ENCODE results near the gene ZBTB14. TPM values are rescaled to one million over a fixed set of nuclear protein-coding genes. Genes with fewer than 3 reads are reported as not detected.

The ZBTB14 gene
- polyA plus RNA-seq, 3 donors, result 20.8 to 22.8 (median 21.1) TPM

GRCh38 chr18:5295981-5296705 is 617 bp upstream of the ZBTB14 start:
- peak; percentile 97 for DNase-seq

DNA sequence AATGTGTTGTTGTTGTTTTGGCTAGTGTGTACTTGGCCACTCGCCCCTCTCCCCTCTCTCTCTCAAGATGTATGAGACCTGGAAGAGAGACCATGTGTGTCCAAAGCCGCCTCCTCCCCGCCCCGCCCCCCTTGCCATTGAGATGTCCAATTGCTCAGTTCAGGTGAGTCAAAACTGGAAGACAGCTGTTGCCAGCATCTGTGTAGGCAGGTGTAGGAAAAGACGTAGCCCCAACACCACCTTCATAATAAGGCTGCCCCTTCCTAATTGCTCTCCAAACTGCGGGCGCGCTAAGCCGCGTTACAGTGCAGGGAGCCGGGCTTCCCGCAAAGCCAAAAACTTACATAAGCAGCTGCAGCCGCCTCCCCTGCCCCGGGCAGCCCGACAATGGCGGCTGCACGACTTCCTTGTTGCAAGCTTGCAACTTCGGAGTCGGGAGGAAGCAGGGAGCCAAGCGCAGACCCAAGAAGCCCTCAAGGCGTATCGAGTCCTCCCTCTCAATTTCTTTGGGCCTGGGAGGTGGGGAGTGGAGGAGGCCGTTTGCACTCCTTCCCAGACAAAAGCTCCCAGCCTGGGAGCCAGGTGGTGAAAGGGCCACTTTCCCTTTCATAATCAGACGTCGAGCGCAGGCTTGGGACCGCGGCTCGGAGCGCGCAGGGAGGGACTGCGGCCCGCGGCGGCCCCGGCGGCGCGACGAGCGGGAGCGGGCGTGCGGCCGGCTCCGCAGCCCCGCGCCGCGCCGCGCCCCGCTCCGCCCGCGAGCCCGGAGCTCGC is 882 bp downstream of the ZBTB14 start:
- DNase-seq, result peak; percentile 70

DNA sequence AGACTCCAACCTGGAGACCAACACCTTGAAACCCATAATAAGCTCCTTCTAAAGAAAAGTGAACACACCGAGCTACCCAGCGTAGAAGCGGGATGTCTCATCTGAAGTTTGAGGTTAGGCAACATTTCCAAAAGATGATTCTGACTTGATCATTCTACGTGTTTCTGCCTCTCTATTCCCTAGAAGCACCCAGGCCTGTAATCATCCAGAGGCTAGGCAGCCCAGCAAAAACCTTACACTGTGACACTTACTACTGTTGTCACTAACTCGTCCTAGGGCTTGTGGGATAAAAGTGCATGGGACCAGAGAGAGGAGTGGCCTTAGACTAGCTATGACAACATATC is 1.4 kb downstream of the ZBTB14 start:
- DNase-seq, result no peak

- DNase-seq, result no peak
Observed at GRCh38 chr18:5288517-5288935, 7.0 kb downstream of the ZBTB14 start.

DNA sequence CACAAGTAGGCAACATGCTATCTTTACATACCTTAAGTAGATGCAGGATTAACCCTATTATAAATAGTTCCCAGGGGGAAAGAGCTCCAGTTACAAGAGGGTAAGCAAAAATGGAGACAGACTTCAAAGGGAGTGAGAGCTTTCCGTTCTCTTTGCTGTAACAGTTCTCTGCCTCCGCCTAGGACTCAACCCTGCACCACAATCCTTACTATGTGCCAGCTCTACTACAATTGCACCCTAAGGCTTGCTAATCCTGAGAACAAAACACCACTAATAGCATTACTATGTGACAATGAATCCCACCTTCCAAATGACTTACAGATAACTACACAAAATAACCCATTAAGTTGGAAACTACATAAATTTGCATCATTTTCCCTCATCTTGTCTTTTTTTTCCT is 7.7 kb downstream of the ZBTB14 start:
- DNase-seq, result no peak

DNA sequence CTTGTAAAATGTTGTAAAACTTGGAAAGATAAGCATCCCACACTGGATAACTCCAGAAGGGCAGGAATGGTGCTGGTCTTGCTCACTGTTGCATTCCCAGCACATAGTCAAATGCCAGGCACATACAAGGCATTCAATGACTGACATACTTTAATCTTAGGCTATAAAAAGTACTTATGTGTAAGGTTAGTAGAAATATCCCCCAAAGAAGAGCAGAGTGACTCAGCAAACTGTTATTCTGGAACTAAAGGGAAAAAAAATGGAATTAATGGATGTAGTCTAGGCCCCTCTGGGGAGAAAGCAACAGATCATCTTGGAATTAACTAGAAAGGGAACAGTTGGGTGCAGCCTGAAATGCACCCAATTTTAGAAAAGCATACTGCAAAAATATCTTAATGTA is 9.0 kb downstream of the ZBTB14 start:
- DNase-seq, result no peak

DNA sequence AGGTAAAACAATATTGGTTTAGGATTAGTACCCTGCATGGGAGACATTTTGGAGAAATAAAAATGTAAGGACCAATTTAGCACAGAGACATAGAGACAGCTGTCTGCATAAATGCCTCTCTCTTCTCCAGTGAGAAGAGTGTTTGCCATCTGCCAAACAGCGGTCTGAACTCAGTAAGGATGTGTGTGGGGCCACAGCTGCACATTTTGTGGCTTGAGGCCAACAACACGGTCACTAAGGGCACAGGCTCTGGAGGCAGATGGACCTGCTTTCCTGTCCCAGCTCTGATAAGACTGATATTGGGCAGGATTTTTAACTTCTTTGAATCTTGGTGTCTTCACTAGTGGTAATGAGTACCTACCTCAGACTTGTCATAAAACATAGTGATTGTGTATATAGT is 10.2 kb downstream of the ZBTB14 start:
- no peak for DNase-seq

DNA sequence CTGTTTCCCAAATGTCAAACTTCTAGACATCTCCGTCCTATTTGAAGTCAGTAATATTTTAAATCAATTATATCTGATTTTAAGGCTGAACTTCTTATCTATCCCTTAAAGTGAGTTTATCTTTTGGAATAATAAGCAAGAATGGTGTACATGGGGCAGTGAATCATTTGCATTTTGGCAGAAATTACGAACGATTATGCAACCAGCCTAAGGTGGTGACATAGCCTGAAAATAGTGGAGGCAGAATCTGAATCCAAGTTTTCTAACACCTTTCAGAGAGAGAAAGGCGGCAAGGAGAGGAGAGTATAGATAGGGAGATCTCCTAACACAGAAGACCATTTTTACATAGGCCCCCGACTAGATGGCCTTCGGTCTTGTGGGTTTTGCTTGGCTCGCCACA is 10.7 kb downstream of the ZBTB14 start:
- no peak for DNase-seq

DNA sequence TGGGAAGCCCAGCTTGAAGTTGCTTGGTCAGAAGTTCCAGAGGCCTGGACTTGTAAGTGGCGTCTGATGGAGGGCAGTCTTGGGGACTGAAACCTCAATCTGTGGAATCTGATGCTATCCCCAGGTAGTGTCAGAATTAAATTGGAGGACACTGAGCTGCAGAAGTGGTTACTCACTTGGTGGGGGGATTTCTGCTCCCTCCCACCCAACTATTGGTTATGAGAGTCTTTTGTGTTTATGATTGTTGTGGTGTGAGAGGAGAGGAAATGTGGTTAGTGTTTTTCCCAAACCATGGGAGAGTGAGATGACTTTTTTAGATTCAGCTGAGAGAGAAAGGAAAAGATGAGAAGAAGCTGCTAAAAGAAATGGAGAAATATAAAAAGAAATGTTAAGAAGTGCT is 12.8 kb downstream of the ZBTB14 start:
- no peak for DNase-seq

GRCh38 chr18:5276947-5277346 is 18.6 kb downstream of the ZBTB14 start:
- no peak for DNase-seq

- no peak for DNase-seq
Observed at GRCh38 chr18:5275872-5276271, 19.7 kb downstream of the ZBTB14 start.

GRCh38 chr18:5268874-5269273 is 26.7 kb downstream of the ZBTB14 start:
- no peak for DNase-seq

- no peak for DNase-seq
Observed at GRCh38 chr18:5266721-5267120, 28.8 kb downstream of the ZBTB14 start.

DNA sequence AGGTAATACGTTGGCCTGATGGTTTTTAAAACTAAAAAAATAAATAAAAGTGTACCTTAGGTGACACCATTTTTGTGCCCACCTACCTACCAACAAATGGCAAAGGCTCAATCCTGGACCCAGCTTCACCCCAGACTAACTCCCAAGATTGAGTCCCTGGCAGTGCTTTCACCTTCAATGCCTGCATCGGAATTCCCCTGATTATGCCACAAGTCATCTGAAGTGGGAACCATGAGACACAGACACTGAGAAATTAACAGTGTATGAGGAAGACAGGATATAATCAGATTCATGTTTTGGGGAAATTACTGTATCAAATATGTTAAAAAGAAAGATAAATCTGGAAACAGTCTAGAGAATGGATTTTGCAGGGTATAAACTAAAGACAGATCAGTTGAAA is 41.6 kb downstream of the ZBTB14 start:
- DNase-seq, result no peak

DNA sequence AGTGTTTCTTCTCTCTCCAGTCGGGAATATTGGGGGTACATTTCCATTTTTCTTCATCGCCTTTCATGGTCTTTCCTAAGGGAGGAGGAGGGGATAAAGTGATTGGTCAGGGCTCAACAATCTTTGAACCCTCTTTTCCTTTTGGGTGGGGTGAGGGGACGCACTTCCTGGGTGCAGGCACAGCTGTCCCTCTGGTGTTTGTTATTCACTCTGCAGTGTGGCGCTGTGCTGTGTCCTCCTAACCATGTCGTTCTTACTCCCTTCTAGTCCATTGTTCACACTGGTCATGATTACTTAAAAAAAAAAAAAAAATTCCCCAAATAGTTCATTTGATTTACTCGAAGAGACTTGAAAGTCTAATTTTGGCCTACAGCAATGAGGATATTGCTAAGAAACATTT is 44.4 kb downstream of the ZBTB14 start:
- DNase-seq, result no peak

GRCh38 chr18:5250603-5251002 is 44.9 kb downstream of the ZBTB14 start:
- no peak for DNase-seq

DNA sequence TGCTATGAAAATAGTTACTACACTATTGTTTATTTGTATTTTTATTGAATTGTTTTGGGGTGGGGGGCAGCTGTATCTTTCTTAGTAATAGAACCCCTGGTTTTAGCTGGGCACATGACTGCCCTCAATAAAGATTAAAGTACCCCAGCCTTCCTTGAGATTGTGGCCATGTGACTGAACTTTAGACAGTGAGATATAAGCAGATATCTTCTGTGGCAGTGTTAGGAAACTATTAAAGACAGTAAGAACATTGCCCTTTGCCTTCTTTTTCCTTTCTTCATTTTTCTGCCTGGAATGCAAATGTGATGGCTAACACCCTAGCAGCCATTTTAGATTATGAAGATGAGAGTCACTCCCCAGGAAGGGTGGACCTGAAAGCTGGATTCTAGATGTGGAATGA is 50.6 kb downstream of the ZBTB14 start:
- no peak for DNase-seq

DNA sequence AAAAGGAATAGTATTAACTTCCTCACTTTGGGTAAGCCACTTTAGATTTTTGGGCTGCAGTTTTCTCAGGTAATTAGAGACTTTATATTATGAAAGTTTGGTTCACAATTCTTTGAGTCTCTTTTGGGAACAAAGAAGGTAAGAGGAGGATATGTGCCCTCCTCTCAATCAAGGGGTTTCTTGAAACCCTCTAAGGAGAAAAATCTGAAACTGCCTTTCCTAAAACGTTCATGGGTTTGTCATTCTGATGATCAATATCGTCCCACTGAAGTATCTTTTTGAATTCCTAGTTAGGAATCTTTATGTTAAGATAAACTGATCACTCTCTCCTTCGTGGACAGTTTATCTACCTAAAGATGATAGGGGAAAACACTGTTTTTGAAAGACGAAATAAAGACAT is 56.1 kb downstream of the ZBTB14 start:
- DNase-seq, result no peak

Other genes with a start within 250 kb of the ZBTB14 start
- gene AKAIN1, start 98.5 kb downstream of the ZBTB14 start, polyA plus RNA-seq (ENCODE audit: insufficient read length in 3 of 3), result not detected
- 10 to 100 TPM; 56.0 to 60.3 (median 58.2) TPM for gene EPB41L3, start 248.3 kb upstream of the ZBTB14 start, polyA plus RNA-seq (ENCODE audit: insufficient read length in 3 of 3)